Measurements from ENCODE around the gene RAB40C.

RAB40C gene

DNA sequence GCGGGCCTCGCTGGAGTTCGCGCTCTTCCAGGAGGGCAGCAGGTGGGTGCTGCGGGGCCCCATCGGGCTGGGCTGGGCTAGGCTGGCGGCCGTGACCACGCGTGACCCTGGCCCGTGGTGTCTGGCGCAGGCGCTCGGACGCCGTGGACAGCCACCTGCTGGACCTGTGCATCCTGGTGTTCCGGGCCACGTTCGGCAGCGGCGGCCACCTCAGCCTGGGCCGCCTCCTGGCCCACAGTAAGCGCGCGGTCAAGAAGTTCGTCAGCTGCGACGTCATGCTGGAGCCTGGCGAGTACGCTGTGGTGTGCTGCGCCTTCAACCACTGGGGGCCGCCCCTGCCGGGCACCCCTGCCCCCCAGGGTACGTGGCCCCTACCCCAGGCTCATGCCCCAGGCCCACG, 37.7 kb upstream of the RAB40C start:
- H3K4me1 ChIP-seq (ENCODE audit: insufficient read depth, poor library complexity, severe bottlenecking) = no peaks in the 10 kb centered on the region
- TF ChIP-seq, protein P1, sequence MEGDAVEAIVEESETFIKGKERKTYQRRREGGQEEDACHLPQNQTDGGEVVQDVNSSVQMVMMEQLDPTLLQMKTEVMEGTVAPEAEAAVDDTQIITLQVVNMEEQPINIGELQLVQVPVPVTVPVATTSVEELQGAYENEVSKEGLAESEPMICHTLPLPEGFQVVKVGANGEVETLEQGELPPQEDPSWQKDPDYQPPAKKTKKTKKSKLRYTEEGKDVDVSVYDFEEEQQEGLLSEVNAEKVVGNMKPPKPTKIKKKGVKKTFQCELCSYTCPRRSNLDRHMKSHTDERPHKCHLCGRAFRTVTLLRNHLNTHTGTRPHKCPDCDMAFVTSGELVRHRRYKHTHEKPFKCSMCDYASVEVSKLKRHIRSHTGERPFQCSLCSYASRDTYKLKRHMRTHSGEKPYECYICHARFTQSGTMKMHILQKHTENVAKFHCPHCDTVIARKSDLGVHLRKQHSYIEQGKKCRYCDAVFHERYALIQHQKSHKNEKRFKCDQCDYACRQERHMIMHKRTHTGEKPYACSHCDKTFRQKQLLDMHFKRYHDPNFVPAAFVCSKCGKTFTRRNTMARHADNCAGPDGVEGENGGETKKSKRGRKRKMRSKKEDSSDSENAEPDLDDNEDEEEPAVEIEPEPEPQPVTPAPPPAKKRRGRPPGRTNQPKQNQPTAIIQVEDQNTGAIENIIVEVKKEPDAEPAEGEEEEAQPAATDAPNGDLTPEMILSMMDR (IDR thresholded peaks at IDR 0.05; ENCODE audit: poor library complexity, severe bottlenecking) = no peak
- no peaks in the 10 kb centered on the region for H3K9me3 ChIP-seq (ENCODE audit: severe bottlenecking)
- H3K4me3 ChIP-seq (ENCODE audit: severe bottlenecking) = no peak overlapping the region
- DNase-seq (ENCODE audit: low spot score) = no peak
- H3K36me3 ChIP-seq (ENCODE audit: low read depth) = peaks cover 12% of the 10 kb centered on the region
- H3K27me3 ChIP-seq (ENCODE audit: insufficient read depth, poor library complexity, severe bottlenecking) = no peaks in the 10 kb centered on the region
- H3K27ac ChIP-seq (ENCODE audit: poor library complexity, severe bottlenecking) = no peak overlapping the region
- ATAC-seq (ENCODE audit: low read depth) = no peak

DNA sequence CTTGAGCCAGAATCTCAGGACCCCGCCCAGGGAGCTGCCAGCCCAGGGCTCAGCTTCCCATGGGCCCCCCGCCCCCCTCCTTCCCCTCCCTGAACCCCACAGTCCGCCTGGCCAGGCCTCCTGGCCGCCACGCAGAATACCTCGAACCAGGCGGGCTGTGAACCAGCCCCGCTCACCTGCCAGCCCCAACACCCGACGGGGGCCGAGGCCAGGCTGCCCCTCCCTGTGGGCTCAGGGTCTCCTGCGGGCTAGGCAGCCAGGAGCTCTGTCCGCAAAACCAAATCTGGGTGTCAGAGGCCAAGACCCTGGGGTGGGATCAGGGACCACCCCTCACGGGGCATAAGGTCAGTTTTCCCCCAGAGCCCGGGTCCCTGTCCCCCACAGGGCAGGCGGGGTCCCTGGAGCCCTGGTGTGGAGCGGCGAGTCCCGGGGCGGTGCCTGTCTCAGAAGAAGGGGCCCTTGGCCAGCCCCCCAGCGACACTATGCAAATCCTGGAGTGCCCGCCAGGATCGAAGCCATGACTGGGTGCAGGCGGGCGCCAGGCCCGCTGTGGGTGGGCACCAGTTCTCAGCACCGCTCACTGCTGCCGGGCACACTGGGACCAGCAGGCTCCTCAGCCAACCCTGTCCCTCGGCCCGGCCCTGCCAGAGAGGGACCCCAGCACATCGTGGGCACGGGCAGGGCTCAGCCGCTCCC, 36.1 kb upstream of the RAB40C start:
- Histone ChIP-seq H3K27me3 (ENCODE audit: insufficient read depth, poor library complexity, severe bottlenecking) (peaks cover 6% of the 10 kb centered on the region), H3K27ac (ENCODE audit: poor library complexity, severe bottlenecking) (peak overlapping the region; percentile 62), H3K4me1 (ENCODE audit: insufficient read depth, poor library complexity, severe bottlenecking) (no peaks in the 10 kb centered on the region), H3K36me3 (ENCODE audit: low read depth) (peaks cover 9% of the 10 kb centered on the region), H3K9me3 (ENCODE audit: severe bottlenecking) (no peaks in the 10 kb centered on the region), H3K4me3 (ENCODE audit: severe bottlenecking) (no peak overlapping the region)
- ATAC-seq (ENCODE audit: low read depth) (no peak), DNase-seq (ENCODE audit: low spot score) (no peak)
- TF ChIP-seq, protein P1 (IDR thresholded peaks at IDR 0.05; ENCODE audit: poor library complexity, severe bottlenecking) = no peak

DNA sequence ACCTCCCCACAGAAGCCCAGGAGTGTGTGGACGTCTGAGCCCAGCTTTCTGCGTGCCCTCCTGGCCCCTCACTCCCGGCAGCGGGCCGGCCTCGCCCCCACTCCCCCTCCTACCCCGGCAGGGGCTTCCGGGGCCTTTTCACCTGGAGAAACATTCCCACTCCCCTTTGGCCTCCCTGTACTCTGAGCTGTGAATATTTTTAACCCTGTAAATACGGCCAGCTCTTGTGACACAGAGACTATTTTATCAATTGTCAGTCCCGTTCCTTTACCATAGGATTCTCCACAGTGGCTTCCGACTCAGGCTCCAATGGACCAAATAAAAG, 35.6 kb upstream of the RAB40C start:
- Histone ChIP-seq H3K36me3 (ENCODE audit: low read depth) (peaks cover 9% of the 10 kb centered on the region), H3K27me3 (ENCODE audit: insufficient read depth, poor library complexity, severe bottlenecking) (peaks cover 11% of the 10 kb centered on the region), H3K9me3 (ENCODE audit: severe bottlenecking) (no peaks in the 10 kb centered on the region), H3K27ac (ENCODE audit: poor library complexity, severe bottlenecking) (peak overlapping the region; percentile 62), H3K4me1 (ENCODE audit: insufficient read depth, poor library complexity, severe bottlenecking) (no peaks in the 10 kb centered on the region), H3K4me3 (ENCODE audit: severe bottlenecking) (no peak overlapping the region)
- no peak for ATAC-seq (ENCODE audit: low read depth)
- DNase-seq (ENCODE audit: low spot score) = no peak
- TF ChIP-seq, protein P1 (IDR thresholded peaks at IDR 0.05; ENCODE audit: poor library complexity, severe bottlenecking) = no peak

DNA sequence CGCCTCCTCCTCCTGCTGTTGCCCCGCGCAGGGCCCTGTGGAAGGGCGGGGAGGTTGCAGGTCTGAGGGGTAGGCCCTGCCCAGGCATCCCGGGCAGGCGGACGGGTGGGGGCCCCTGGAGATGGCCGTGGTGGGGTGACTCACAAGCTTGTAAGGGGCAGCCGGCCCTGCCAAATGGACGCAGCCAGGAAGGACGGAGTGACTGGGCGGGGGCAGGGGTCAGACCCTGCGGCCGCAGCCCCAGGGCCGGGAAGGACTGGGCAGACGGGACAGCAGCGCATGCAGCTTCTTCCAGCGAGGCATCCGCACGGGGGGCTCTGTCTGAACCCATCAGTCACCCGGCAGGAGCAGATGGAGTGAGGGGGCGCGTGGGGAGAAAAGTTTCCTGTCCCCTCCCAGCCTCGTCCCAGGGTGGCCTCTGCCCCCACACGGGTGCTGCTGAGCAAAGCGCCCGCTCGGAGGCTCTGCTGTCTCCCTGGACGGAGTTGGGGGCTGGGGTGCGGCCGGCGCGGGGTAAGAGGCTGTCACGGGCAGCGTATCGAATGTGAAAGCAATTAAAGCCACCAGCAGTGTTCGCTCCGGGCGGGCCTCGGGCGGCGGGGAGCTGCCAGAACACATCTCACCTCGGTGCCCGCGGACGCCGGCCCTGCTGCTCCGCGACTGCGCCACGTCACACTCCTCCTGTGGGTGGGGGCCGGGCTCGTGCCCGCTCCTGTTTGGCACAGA, 35.1 kb upstream of the RAB40C start:
- DNase-seq (ENCODE audit: low spot score) (no peak), ATAC-seq (ENCODE audit: low read depth) (peak; percentile 60)
- TF ChIP-seq, protein P1 (IDR thresholded peaks at IDR 0.05; ENCODE audit: poor library complexity, severe bottlenecking) = no peak
- no peaks in the 10 kb centered on the region for H3K4me1 ChIP-seq (ENCODE audit: insufficient read depth, poor library complexity, severe bottlenecking)
- no peaks in the 10 kb centered on the region for H3K9me3 ChIP-seq (ENCODE audit: severe bottlenecking)
- H3K27me3 ChIP-seq (ENCODE audit: insufficient read depth, poor library complexity, severe bottlenecking) = peaks cover 17% of the 10 kb centered on the region
- peak overlapping the region; percentile 10 for H3K4me3 ChIP-seq (ENCODE audit: severe bottlenecking)
- peak overlapping the region; percentile 62 for H3K27ac ChIP-seq (ENCODE audit: poor library complexity, severe bottlenecking)
- peaks cover 9% of the 10 kb centered on the region for H3K36me3 ChIP-seq (ENCODE audit: low read depth)

All from RWPE2 (cell line).